Testis (tissue), 2 donors: Measurements from ENCODE around the gene ATP7B.

Experiments used
- POLR2A ChIP-seq: fragments of 450-650 bp; IDR thresholded peaks from one replicate; pipeline ENCODE4 v1.6.1; 2017; ENCODE audit warnings: antibody characterized with exemption, mild to moderate bottlenecking, moderate library complexity
- TF ChIP-seq, protein P1 (sequence below), 3 experiments: fragments of 450-650 bp in 2 of 3; fragments of 200-600 bp in 1 of 3; sonication (generic) in 1 of 3; IDR thresholded peaks; one replicate each; pipeline ENCODE4 v1.5.1; 2016 to 2019; ENCODE audit warnings: antibody characterized with exemption in 3 of 3, mild to moderate bottlenecking in 2 of 3, moderate library complexity in 1 of 3

- TF ChIP-seq, protein P1, sequence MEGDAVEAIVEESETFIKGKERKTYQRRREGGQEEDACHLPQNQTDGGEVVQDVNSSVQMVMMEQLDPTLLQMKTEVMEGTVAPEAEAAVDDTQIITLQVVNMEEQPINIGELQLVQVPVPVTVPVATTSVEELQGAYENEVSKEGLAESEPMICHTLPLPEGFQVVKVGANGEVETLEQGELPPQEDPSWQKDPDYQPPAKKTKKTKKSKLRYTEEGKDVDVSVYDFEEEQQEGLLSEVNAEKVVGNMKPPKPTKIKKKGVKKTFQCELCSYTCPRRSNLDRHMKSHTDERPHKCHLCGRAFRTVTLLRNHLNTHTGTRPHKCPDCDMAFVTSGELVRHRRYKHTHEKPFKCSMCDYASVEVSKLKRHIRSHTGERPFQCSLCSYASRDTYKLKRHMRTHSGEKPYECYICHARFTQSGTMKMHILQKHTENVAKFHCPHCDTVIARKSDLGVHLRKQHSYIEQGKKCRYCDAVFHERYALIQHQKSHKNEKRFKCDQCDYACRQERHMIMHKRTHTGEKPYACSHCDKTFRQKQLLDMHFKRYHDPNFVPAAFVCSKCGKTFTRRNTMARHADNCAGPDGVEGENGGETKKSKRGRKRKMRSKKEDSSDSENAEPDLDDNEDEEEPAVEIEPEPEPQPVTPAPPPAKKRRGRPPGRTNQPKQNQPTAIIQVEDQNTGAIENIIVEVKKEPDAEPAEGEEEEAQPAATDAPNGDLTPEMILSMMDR (IDR thresholded peaks at IDR 0.05) = no peak
- no peak for TF ChIP-seq POLR2A
Measured at GRCh38 chr13:51955281-51955771, 55.9 kb downstream of the ATP7B start.
